HG02763 (cell line): ENCODE measurements around the gene FAM120B.
"Not testable (repeated sequence)": the region's sequence is repeated elsewhere in the genome, so short reads cannot be mapped to it uniquely, and the experiment has no call there.

Experiments used
- ATAC-seq: cut with Tn5 transposase; IDR thresholded peaks from one replicate; pipeline ENCODE4 v1.9.1; 2021; ENCODE audit warnings: mild to moderate bottlenecking, moderate library complexity; ENCODE audit not compliant: unreplicated experiment

FAM120B gene

GRCh38 chr6:170306324-170307079, at the start of gene FAM120B:
TSS of gene FAM120B (plus strand) at chr6:170306758. CDS start at chr6:170317391, 10,633 bp downstream.
- ATAC-seq, result peak; percentile 99

- no peak for ATAC-seq
Measured at GRCh38 chr6:170257376-170257775, 49.2 kb upstream of the FAM120B start.

GRCh38 chr6:170258407-170258806, 48.2 kb upstream of the FAM120B start:
- ATAC-seq, result no peak

DNA sequence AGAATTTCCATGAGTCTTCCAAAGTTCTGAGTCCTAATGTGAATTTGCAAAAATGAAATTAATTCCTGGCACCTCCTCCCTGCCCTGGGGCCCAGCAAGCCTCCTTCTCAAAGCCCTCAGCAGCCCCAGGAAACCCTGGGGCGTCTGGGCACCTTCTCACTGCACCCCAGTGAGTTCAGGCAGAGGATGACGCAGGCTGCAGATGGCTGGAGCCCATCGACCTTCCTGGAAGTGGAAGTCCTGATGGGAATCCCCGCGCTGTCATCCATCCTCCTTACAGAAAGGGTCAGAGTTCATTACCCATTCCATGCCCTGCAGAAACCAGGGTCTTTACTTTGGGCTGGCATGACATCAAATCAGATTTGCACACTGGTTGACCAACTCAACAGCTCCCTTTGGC, 47.3 kb upstream of the FAM120B start:
- ATAC-seq, result no peak

DNA sequence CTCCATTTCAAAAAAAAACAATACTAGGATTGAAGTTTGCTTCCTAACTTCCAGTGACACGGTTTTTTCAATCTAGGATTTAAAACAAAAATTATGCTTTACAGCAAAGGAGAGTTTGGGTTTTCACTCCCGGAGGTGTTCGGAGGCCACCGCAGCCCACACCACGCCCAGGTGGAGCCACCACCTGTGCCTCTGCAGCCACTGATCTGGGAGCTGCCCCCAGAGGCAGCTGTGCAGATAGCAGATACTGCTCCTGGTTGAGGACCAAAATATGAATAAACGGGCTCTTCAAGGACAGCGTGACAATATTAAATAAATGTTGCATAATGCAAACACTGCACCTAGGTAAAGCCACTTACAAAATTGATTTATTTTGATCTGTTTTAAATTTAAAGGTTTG, 45.9 kb upstream of the FAM120B start:
- no peak for ATAC-seq

GRCh38 chr6:170261643-170262488, 44.7 kb upstream of the FAM120B start:
- no peak for ATAC-seq

- ATAC-seq, result no peak
Measured at GRCh38 chr6:170262489-170263088, 44.0 kb upstream of the FAM120B start.

GRCh38 chr6:170263410-170263809, 43.1 kb upstream of the FAM120B start:
- no peak for ATAC-seq

- ATAC-seq, result no peak
Measured at GRCh38 chr6:170264086-170264485, 42.5 kb upstream of the FAM120B start.

DNA sequence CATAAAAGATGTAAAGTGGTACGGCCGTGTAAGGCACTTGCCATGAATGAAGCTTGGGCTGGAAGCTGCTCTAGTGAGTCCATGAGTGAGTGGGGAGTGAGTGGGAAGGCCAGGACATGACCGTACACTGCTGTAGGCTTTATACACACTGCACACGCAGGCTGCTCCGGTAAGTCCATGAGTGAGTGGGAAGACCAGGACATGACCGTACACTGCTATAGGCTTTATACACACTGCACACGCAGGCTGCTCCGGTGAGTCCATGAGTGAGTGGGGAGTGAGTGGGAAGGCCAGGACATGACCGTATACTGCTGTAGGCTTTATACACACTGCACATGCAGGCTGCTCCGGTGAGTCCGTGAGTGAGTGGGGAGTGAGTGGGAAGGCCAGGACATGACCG, 41.9 kb upstream of the FAM120B start:
- ATAC-seq, result not testable (repeated sequence)

DNA sequence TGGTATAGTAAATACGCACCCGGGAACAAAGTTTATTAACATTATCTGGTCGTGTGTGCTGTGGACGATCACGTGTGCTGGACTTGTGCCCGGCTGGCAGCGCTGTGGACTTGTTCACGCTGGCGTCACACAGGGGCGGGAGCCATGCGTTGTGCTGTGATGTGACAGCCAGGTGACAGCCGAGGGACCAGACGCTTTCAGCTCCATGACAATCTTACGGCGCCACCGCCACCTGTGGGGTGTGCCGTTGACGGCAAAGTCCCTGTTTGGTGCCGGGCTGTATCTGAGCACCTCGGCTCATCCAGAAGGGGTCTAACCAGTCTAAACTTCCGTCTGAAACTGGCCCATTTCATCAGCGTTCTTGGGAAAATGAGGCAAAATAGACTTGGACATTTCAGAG, 40.9 kb upstream of the FAM120B start:
- ATAC-seq, result no peak

DNA sequence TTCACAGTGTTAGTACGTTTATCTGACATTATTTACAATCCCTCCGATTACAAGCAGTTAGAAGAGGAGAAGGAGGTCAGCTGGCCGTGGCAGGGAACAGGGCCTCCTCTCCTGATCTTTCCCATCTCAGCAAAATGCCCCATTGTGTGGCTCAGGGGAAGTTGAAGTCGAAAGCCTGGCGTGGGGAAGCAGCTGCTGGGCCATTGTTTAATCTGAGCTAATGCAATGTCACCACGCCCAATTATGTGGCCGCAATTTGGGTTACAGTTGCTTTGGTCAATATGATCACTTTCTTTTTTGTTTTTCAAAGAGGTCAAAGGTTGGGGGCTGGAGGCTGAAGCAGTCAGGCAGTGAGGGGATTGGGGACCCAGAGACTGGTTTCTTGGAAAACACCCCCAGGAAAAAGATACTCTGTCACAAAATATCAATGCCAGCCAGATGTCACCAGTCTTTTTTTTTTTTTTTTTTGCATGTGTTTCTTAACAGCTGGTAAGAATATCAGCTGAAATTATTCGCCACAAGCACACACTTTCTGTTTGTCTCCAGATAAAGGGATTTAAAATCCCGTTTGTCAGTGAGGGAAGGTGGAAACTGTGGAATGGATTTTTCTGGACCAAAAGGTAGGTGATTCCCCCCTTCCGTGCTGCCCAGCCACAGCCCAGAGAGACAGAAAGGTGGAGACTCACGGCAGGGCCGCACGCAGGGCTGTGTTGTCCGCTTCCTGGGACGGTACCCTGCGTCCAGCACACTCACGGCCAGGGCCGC, 40.3 kb upstream of the FAM120B start:
- ATAC-seq, result no peak

GRCh38 chr6:170267688-170268087, 38.9 kb upstream of the FAM120B start:
- no peak for ATAC-seq

DNA sequence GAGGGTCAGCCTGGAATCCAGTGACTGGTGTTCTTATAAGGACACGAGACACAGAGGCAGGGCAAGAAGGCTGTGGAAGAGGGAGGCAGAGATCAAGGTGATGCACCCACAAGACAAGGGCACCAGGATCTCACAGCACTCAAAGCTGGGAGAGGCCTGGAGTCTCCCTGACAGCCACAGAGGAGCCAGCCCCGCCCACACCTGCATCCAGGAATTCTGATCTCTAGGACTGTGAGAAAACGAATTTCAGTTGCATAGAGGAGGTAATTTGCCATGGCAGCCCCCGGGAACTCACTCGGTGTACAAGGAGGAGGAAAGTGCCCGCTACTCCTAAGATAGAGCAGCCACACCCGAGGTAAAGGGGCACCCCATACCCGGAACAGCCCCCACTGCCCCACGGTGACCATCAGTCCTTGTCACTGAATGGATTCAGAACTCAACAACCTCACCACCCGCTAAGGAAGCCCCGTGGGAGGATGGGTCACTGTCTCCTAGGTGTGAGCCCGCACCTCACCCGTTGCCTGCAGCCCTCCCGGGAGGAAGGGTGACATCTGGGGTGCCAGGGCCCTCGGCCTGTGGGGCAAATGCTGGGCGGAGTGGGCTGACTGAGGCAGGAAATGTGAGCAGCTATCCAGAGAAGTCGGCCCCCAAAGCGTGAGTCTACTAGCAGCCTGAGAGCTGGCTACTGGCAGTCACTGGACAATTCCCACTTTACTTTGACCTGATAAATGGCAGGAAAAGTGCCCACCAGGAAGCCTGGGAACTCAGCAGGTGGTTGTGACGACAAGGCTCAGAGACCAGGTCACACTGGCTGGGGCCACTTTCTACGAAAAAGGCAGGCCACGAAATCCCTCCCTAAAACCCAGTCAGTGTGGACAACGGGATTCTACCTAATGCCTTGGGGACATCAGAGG, 38.1 kb upstream of the FAM120B start:
- no peak for ATAC-seq

DNA sequence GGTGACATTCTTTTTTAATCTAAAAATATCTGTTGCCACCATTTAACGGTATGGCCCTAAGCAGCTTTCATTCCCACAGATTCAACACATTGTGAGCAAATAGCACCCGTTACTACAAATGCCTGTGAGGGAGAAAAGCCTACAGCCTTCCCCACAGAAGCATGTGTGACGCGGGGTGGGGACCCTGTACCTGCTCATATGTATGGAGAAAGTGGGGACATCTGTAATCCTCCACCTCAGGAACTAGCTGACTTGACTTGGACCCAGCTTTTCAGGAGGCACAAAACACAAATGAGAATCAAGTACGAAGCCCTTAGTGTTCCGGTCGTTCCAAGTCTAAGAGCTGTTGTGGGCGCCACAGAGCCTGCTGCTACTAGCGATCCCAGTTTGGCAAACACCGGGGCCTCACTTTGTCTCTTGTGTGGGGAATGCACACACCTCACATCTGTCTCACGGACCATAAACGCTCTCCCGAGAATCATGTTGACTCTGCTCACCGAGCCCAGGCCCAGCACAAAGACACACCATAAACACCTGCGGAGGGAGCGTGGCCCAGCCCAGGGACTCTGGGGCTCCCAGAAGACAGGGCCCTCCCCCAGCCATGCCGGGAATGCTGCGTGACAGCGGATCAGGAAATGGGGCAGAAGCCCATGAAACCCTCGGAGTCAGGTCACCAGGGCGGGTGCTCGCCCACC, 37.3 kb upstream of the FAM120B start:
- ATAC-seq, result no peak

DNA sequence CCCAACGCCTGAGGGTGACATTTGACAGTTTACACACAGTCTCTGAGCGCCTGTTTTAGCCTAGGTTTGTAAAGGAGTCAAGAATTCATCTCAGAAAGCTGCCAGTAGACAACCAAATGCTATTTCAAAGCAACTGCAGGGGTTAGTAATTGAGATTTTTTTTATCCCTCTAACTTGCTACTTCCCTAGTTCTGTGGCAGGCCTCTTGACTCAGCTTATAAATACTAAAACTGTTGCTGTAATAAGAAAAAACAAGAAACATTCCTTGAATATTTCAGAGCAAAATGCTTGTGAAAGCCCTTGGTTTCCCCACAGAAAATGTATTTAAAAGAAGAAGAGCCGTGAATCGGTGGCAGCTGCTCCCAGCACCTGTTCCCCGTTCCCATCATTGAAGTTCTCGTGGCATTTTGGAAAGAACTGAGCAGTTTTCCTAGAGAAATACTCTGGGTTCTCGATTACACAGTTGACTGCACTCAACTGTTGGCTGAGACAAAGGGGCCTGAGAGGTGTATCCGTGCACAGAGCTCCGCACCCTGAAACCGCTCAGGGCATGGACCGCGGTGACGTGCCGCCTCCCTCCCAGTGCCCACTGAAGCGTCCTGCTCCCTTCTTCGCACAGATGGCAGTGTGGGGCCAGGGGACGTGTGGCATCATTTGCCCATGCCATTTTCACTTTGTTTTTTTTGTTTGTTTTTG, 36.6 kb upstream of the FAM120B start:
- no peak for ATAC-seq

DNA sequence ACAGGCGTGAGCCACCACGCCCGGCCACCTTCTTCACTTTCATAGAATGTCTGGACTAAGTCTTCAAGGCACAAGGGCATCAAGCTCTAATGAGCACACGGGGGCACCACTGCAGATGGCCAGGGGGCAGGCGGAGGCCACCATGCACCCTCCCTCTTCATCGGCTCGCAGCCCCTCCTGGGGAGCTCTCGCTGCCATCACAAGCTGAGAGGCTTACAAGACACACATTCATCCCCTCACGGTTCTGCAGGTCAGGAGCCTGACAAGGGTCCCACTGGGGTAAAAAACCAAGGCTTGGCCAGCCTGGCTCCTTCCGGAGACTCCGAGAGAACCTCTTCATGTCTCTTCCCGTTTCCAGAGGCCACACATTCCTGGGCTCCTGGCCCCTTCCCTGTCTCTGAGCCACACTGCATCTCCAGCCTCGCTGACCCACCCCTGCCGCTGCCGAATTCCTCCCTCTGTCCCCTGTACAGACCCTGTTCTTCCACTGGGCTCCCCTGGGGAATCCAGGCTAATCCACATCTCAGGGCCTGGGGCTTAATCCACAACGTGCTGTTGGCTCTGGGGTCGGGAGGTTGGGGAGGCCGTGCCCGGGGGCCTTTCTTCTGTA, 35.5 kb upstream of the FAM120B start:
- no peak for ATAC-seq

DNA sequence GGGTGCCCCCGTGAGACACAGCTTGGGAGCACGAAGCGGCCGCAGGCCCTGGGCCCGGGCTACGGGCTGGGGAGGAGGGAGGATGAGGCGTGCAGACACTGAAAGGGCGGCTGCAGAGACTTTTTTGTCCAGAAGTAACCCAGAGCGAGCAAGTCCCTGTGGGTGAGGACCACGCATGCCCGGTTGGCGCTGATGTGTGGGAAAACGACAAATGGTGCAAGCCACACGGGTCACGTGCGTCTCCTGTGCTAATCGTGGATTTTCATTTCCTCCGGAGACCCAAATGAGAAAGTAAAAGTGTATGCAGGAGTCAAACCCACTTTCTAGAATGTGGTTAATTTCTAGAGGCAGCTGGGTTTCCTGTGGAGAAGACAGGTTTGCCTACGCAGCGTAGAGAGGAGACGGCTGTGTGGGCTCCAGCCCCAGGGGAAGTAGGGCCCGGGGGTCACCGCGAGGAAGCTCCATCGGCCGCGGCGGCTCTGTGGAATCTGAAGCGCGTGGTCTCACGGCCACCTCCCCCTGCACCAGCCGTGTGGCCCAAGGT, 34.7 kb upstream of the FAM120B start:
- peak; percentile 97 for ATAC-seq
